NB4 (cell line): ENCODE measurements around the gene MRPL27.
"Not testable (repeated sequence)": the region's sequence is repeated elsewhere in the genome, so short reads cannot be mapped to it uniquely, and the experiment has no call there.

Experiments
- DNase-seq: peaks from one replicate; pipeline ENCODE4 v3.0.0; 2010; ENCODE audit warnings: low read depth
- H3K4me3 ChIP-seq: one replicate; pipeline ENCODE4 v1.5.1; 2011; ENCODE audit warnings: mild to moderate bottlenecking, low read depth, low read length, moderate library complexity
- MYC ChIP-seq: IDR thresholded peaks from 2 replicates; pipeline ENCODE4 v1.6.1; 2011; ENCODE audit warnings: low read depth, low read length
- POLR2A ChIP-seq: IDR thresholded peaks from 2 replicates; pipeline ENCODE4 v1.6.1; 2011; ENCODE audit warnings: mild to moderate bottlenecking; ENCODE audit not compliant: insufficient read length; ENCODE audit errors: extremely low read depth
- TF ChIP-seq, protein P1 (sequence below): IDR thresholded peaks from one replicate; pipeline ENCODE4 v1.5.1; 2012; ENCODE audit warnings: low read depth, low read length
- TF ChIP-seq, protein P2 (sequence below): IDR thresholded peaks from 2 replicates; pipeline ENCODE4 v1.6.1; 2011; ENCODE audit warnings: low read depth, low read length

Gene MRPL27

DNA sequence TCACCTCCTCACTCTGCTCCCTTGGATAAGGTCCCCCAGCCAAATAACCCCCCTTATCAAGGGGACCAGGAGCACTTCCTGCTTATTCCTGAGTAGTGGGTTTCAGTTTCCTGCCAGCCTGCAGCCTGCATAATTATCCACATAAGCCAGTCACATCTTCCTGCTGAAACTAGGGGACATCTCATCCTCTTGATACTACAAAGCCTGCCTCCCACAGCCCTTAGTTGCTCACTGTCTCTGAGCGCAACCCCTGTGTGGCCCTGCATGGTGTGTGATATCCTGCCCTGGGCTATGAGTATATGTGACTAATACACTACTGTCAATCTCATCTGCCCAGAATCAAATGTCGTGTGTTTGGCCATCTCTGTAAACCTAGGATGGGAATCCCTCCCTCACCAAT lies 35.0 kb downstream of the MRPL27 start:
- no peak for DNase-seq
- TF ChIP-seq POLR2A = no peak
- TF ChIP-seq, protein P1, sequence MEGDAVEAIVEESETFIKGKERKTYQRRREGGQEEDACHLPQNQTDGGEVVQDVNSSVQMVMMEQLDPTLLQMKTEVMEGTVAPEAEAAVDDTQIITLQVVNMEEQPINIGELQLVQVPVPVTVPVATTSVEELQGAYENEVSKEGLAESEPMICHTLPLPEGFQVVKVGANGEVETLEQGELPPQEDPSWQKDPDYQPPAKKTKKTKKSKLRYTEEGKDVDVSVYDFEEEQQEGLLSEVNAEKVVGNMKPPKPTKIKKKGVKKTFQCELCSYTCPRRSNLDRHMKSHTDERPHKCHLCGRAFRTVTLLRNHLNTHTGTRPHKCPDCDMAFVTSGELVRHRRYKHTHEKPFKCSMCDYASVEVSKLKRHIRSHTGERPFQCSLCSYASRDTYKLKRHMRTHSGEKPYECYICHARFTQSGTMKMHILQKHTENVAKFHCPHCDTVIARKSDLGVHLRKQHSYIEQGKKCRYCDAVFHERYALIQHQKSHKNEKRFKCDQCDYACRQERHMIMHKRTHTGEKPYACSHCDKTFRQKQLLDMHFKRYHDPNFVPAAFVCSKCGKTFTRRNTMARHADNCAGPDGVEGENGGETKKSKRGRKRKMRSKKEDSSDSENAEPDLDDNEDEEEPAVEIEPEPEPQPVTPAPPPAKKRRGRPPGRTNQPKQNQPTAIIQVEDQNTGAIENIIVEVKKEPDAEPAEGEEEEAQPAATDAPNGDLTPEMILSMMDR = no peak
- H3K4me3 ChIP-seq = no peak overlapping the region

DNA sequence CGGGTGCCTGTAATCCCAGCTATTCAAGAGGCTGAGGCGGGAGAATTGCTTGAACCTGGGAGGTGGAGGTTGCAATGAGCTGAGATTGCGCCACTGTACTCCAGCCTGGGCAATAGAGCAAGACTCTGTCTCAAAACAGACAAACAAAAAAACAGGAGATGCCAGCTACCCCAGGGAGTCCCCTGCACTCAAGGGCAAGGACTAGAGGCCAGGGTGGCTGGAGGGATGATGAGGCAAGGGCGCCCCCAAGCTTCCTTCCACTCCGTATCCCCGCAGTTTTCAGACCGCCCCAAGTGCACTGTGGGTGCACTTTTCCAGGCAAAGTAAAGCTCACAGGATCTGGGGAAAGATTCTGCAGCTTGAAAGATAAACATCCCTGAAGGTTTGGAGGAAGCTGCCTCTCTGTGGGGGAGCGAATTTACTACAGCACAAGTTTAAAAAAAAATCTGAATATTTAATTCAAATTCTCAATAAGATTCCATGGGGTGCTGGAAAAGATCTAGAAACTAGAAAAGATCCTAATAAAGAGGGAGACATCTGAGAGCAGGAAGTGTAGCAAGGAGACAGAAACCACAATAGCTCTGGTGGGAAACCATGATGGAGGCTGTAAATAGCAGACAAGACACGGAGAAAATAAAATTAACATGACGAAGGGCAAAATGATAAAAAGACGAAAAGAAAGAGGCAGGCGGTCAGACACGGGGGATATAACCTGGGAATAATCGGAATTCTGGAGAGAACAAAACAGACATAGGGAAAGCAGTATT lies 39.5 kb downstream of the MRPL27 start:
- H3K4me3 ChIP-seq = not testable (repeated sequence)
- peak; percentile 35 for DNase-seq

DNA sequence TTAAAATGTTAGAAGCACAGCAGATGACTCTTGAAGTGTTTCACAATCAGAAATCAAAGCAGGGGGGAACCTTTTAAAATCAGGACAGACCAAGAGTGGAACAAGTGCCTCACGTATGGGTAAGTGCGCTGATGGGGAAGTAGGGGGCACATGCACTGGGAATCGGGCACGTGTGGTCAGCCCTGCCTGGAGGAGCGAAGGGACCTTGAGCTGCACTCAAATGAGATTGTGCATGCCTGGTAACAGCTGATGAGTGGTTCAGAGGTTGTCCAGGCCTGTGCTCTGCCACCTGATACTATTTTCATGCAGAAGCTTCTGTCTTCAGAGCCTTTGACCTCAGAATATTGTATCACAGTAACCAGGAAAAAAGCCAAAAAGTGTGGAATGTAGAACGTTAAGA lies 40.8 kb downstream of the MRPL27 start:
- H3K4me3 ChIP-seq = no peak overlapping the region
- TF ChIP-seq POLR2A = no peak
- TF ChIP-seq, protein P2, sequence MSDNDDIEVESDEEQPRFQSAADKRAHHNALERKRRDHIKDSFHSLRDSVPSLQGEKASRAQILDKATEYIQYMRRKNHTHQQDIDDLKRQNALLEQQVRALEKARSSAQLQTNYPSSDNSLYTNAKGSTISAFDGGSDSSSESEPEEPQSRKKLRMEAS = peak; percentile 52
- TF ChIP-seq, protein P1 = no peak
- no peak for TF ChIP-seq MYC
- DNase-seq = peak; percentile 32

DNA sequence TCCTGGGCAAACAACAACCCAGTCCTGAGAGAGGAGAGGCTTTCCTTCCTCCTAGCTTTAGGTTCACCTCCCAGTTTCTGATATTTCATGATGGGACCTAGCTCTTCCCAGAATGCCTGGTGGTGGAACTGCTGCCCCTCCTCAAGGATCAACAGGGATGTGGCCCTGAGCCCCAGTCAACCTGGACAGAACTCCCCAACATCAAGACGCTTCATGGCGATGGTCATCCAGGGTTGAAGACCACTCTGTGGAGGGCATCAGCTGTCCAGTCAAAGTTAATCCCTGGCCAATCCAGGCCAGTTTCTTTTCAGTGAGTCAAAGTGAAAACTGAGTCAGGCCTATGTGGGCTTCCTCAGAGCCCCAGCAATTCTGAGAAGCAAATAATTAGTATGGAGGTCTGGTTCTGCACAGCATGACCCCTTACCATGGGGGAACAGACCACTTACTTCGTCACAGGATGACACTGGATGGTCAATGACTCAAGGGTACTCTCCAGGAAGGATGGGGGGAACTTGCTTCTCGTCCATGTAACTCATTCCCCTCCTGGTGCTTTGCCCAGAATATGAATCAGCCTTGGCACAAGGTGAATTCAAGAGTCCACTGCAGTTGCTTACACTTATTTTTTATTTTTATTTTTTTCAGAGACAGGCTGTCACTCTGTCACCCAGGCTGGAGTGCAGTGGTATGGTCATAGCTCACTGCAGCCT lies 41.7 kb downstream of the MRPL27 start:
- no peak overlapping the region for H3K4me3 ChIP-seq
- DNase-seq = no peak
- TF ChIP-seq, protein P1 = no peak
- TF ChIP-seq, protein P2 = no peak
- no peak for TF ChIP-seq MYC
- TF ChIP-seq POLR2A = no peak

DNA sequence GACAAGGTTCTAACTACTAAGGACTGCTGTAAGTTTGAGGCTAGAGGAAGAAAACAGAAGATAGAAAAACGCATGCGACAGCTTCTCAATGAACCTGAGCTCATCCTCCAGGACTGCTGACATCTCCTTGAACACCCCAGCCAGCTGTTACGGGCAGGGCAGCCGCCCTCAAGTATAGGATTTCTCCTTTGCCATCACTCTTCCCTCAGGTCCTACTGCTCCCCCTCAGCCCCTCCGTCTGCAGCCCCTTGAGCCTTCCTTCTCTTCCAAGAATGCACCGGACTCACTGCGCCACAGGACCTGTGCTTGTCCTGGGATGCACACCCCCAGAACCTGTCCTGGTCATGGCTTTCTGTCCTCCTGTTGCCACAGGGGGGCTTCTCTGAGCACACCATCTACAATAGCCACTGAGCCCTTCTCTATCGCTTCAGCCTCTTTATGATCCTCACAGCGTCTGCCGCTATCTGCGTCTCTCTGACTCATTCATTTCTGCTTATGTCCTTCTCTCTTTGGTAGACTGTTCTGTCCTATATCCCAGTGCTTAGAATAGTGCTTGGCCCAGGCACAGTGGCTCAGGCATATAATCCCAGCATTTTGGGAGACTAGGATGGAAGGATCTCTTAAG lies 42.7 kb downstream of the MRPL27 start:
- TF ChIP-seq, protein P2 = no peak
- TF ChIP-seq, protein P1 = no peak
- TF ChIP-seq MYC = no peak
- no peak for TF ChIP-seq POLR2A
- DNase-seq = no peak
- H3K4me3 ChIP-seq = no peak overlapping the region

DNA sequence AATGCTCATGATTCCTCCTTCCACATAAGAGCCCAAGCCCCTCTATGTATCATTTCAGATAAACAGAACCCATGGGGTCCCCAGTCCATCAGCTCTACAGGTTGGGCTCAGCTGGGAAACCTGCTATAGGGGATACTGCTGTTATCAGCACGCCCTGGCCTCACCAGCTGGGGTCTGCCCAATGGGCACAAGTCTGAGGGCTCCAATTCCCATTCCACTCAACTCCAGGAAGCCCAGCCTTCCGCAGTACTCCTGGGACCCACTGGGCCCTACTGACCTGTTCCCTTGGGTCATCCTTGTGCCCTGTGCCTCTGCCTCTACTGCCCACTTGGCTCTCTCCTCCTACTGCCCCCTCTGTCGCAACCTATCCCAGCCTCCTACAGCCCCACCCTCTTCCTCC lies 43.3 kb downstream of the MRPL27 start:
- no peak for DNase-seq
- TF ChIP-seq, protein P2 = no peak
- TF ChIP-seq POLR2A = no peak
- TF ChIP-seq MYC = no peak
- TF ChIP-seq, protein P1 = no peak
- H3K4me3 ChIP-seq = no peak overlapping the region
